Activated CD4-positive, alpha-beta T cell treated with anti-CD3 and anti-CD28 coated beads, Interleukin-2, amount 10 ng/mL, durations not matched to agents 7 days and 5 days (primary cell): ENCODE results near the gene NWD2. TPM values are rescaled to one million over a fixed set of nuclear protein-coding genes. Genes with fewer than 3 reads are reported as not detected.

ENCODE experiments used
- CTCF ChIA-PET: fragments of 350-600 bp; sonication (Branson Sonifier 250); formaldehyde crosslinking; loops from one replicate; lab custom pipeline; 2021; ENCODE audit warnings: antibody characterized with exemption; lab: Charles Lee
- POLR2A ChIA-PET: fragments of 350-600 bp; sonication (Branson Sonifier 250); formaldehyde crosslinking; loops from one replicate; lab custom pipeline; 2021; ENCODE audit warnings: antibody characterized with exemption; lab: Charles Lee
- DNase-seq: peaks from one replicate; pipeline ENCODE4 v3.0.0-alpha.2; 2020
- H3K27ac Mint-ChIP-seq: one replicate; pipeline ENCODE4 v1.8.0; 2021; ENCODE audit warnings: mild to moderate bottlenecking, moderate library complexity, mixed read lengths
- H3K27me3 Mint-ChIP-seq: one replicate; pipeline ENCODE4 v1.8.0; 2021; ENCODE audit warnings: mixed read lengths
- H3K36me3 Mint-ChIP-seq: one replicate; pipeline ENCODE4 v1.8.0; 2021; ENCODE audit warnings: low read depth, mixed read lengths
- H3K4me1 Mint-ChIP-seq: one replicate; pipeline ENCODE4 v1.8.0; 2021; ENCODE audit warnings: mixed read lengths
- H3K4me3 Mint-ChIP-seq: one replicate; pipeline ENCODE4 v1.8.0; 2021; ENCODE audit warnings: mild to moderate bottlenecking, moderate library complexity, mixed read lengths
- H3K9me3 Mint-ChIP-seq: one replicate; pipeline ENCODE4 v1.8.0; 2021; ENCODE audit warnings: mixed read lengths
- total RNA-seq, 2 experiments: library from RNA; stranded (reverse); gene quantifications; one replicate each; pipeline ENCODE4 v1.2.3, GENCODE V29; 2021

NWD2 gene
- total RNA-seq, 2 experiments from 2014 or later, result not detected

GRCh38 chr4:37471971-37472370 is 227.4 kb downstream of the NWD2 start:
- Mint-ChIP-seq H3K4me3 (no peak overlapping the region), H3K27ac (no peak overlapping the region), H3K4me1 (no peaks in the 10 kb centered on the region), H3K36me3 (no peaks in the 10 kb centered on the region), H3K9me3 (no peaks in the 10 kb centered on the region), H3K27me3 (peaks cover 37% of the 10 kb centered on the region)
- POLR2A ChIA-PET, result no interaction called here
- DNase-seq, result no peak
- CTCF ChIA-PET, result interaction anchor here (0.6 kb wide), 1 partner anchor 409 kb away, joined by 5 read pairs; no protein-coding TSS in a partner anchor

DNA sequence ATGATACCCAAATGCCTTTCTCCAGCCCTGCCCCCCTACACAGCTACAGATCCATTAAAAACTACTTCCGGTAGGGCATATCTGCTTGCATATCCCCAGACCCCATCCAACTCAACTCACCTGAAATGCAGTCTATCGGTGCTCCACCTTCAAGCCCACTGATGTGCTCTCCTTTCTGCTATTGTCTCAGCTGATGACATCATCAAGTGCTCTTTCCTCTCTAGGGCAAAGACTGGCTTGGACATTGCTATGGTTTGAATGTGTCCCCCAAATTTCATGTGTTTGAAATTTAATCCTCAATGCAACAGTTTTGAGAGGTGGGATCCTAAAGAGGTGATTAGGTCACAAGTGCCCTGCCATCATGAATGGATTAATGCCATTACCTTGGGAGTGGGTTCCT is 229.3 kb downstream of the NWD2 start:
- Mint-ChIP-seq H3K36me3 (no peaks in the 10 kb centered on the region), H3K4me1 (no peaks in the 10 kb centered on the region), H3K9me3 (no peaks in the 10 kb centered on the region), H3K27me3 (peaks cover 46% of the 10 kb centered on the region), H3K4me3 (no peak overlapping the region), H3K27ac (no peak overlapping the region)
- CTCF ChIA-PET, result interaction anchor here (0.6 kb wide), 1 partner anchor 268 kb away, joined by 3 read pairs; no protein-coding TSS in a partner anchor
- DNase-seq, result no peak
- POLR2A ChIA-PET, result no interaction called here

DNA sequence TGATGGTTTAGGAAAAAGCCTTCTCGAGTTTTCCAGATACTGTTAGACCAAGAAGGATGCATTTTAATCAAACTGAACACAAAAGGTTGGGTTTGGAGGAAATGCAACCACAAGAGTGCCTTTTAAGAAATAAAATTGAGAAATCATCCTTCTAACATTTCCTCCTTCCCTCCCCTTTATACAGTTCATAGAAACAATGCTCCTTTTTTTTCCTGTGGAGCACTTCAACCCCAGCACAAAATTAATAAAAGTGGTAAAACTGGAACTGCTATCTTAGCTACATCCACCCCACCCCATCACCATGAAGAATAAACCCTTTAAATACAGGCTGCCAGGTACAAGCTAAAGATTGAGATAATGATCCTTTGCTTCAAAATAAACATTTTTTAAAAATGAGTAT is 230.5 kb downstream of the NWD2 start:
- Mint-ChIP-seq H3K4me1 (no peaks in the 10 kb centered on the region), H3K27me3 (peaks cover 53% of the 10 kb centered on the region), H3K27ac (no peak overlapping the region), H3K9me3 (peaks cover 2% of the 10 kb centered on the region), H3K4me3 (no peak overlapping the region), H3K36me3 (no peaks in the 10 kb centered on the region)
- POLR2A ChIA-PET, result no interaction called here
- DNase-seq, result no peak
- CTCF ChIA-PET, result no interaction called here

DNA sequence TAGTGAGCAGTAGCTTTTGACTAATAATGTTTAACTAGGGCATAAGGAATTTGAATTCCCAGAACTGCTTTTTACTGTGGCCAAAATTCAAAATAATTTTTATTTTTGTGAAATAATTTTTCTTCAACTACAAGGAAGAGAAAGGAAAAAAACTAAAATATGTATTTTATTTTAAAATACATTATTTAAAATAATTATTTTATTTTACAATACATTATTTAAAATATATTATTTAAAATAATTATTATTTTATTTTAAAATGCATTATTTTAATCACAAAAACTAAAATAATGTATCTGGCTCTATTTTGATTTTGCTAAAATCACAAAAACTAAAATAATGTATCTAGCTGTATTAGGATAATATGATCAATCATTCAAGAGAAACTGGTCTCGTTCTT is 231.2 kb downstream of the NWD2 start:
- POLR2A ChIA-PET, result no interaction called here
- no peaks in the 10 kb centered on the region for H3K36me3 Mint-ChIP-seq
- no peaks in the 10 kb centered on the region for H3K4me1 Mint-ChIP-seq
- H3K27me3 Mint-ChIP-seq, result peaks cover 49% of the 10 kb centered on the region
- H3K27ac Mint-ChIP-seq, result no peak overlapping the region
- no peak for DNase-seq
- CTCF ChIA-PET, result no interaction called here
- H3K4me3 Mint-ChIP-seq, result no peak overlapping the region
- H3K9me3 Mint-ChIP-seq, result peaks cover 2% of the 10 kb centered on the region

- H3K4me1 Mint-ChIP-seq, result no peaks in the 10 kb centered on the region
- POLR2A ChIA-PET, result no interaction called here
- H3K27me3 Mint-ChIP-seq, result peaks cover 49% of the 10 kb centered on the region
- H3K36me3 Mint-ChIP-seq, result no peaks in the 10 kb centered on the region
- H3K4me3 Mint-ChIP-seq, result no peak overlapping the region
- CTCF ChIA-PET, result no interaction called here
- no peak overlapping the region for H3K27ac Mint-ChIP-seq
- peaks cover 2% of the 10 kb centered on the region for H3K9me3 Mint-ChIP-seq
- no peak for DNase-seq
These were observed 231.7 kb downstream of the NWD2 start for GRCh38 chr4:37476256-37476655.

GRCh38 chr4:37476691-37477090 is 232.1 kb downstream of the NWD2 start:
- Mint-ChIP-seq H3K27me3 (peaks cover 47% of the 10 kb centered on the region), H3K9me3 (peaks cover 5% of the 10 kb centered on the region), H3K36me3 (no peaks in the 10 kb centered on the region)

GRCh38 chr4:37477126-37477525 is 232.6 kb downstream of the NWD2 start:
- POLR2A ChIA-PET, result no interaction called here
- Mint-ChIP-seq H3K9me3 (peaks cover 8% of the 10 kb centered on the region), H3K36me3 (no peaks in the 10 kb centered on the region), H3K27me3 (peaks cover 43% of the 10 kb centered on the region), H3K27ac (no peak overlapping the region), H3K4me3 (no peak overlapping the region), H3K4me1 (peaks cover 2% of the 10 kb centered on the region)
- CTCF ChIA-PET, result no interaction called here
- DNase-seq, result no peak

More at GRCh38 chr4:37476691-37477090, 232.1 kb downstream of the NWD2 start:
- ChIA-PET CTCF (no interaction called here), POLR2A (no interaction called here)
- Mint-ChIP-seq H3K27ac (no peak overlapping the region), H3K4me1 (peaks cover 2% of the 10 kb centered on the region), H3K4me3 (no peak overlapping the region)
- DNase-seq, result no peak

DNA sequence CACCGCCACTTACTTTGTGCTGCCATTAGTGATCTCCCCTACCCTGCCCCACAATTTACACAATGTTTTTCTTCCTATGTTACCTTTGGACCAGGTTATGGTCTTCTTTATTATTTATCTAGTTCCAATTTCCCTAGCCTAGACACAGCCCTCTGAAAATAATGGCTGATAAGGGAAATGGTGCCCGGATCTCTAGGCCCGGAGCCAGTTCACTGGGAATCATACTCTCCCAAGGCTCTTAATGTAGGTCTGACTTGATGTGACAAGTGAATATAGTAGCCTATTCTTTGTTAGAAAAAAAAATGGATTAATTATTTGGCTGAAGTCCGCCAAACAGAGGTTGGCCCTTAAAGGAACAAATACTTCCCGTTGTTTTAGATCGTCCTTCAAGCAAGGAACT is 233.6 kb downstream of the NWD2 start:
- H3K4me1 Mint-ChIP-seq, result peaks cover 2% of the 10 kb centered on the region
- H3K4me3 Mint-ChIP-seq, result no peak overlapping the region
- peaks cover 37% of the 10 kb centered on the region for H3K27me3 Mint-ChIP-seq
- ChIA-PET POLR2A (no interaction called here), CTCF (no interaction called here)
- H3K27ac Mint-ChIP-seq, result no peak overlapping the region
- no peaks in the 10 kb centered on the region for H3K36me3 Mint-ChIP-seq
- peaks cover 8% of the 10 kb centered on the region for H3K9me3 Mint-ChIP-seq
- DNase-seq, result no peak

- Mint-ChIP-seq H3K27ac (no peak overlapping the region), H3K36me3 (no peaks in the 10 kb centered on the region), H3K27me3 (peaks cover 23% of the 10 kb centered on the region), H3K9me3 (peaks cover 8% of the 10 kb centered on the region), H3K4me1 (peaks cover 2% of the 10 kb centered on the region), H3K4me3 (no peak overlapping the region)
- DNase-seq, result no peak
- ChIA-PET CTCF (no interaction called here), POLR2A (no interaction called here)
These were observed 236.0 kb downstream of the NWD2 start for GRCh38 chr4:37480509-37480908.

GRCh38 chr4:37481547-37482122 is 237.1 kb downstream of the NWD2 start:
- Mint-ChIP-seq H3K27me3 (peaks cover 18% of the 10 kb centered on the region), H3K27ac (no peak overlapping the region), H3K4me3 (no peak overlapping the region), H3K4me1 (peaks cover 2% of the 10 kb centered on the region), H3K9me3 (peaks cover 8% of the 10 kb centered on the region), H3K36me3 (no peaks in the 10 kb centered on the region)
- DNase-seq, result no peak
- CTCF ChIA-PET, result no interaction called here
- POLR2A ChIA-PET, result no interaction called here

- Mint-ChIP-seq H3K4me1 (peaks cover 2% of the 10 kb centered on the region), H3K4me3 (no peak overlapping the region), H3K27me3 (peaks cover 13% of the 10 kb centered on the region), H3K27ac (no peak overlapping the region), H3K9me3 (peaks cover 8% of the 10 kb centered on the region), H3K36me3 (no peaks in the 10 kb centered on the region)
- no peak for DNase-seq
- POLR2A ChIA-PET, result no interaction called here
- CTCF ChIA-PET, result no interaction called here
These were observed 237.8 kb downstream of the NWD2 start for GRCh38 chr4:37482236-37482913.

DNA sequence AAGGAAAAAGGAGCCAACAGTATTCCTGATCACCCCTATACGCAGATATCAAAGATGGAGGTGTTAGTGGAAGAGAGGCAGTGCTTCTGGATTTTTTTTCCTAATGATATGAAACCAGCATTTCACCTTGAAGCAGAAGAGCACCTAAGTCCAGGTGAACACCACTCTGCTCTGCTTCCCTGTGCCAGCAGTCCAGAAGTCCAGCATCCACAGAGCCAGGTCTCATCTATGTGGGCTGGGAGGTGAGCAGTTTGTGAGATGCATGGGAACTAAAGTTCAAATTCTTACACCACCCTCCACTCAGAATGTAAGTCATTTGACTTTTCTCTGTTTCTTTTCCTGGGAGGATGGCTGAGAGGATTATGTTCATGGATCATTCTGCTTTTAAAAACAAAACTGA is 239.1 kb downstream of the NWD2 start:
- no peaks in the 10 kb centered on the region for H3K36me3 Mint-ChIP-seq
- ChIA-PET POLR2A (no interaction called here), CTCF (no interaction called here)
- no peak overlapping the region for H3K27ac Mint-ChIP-seq
- H3K9me3 Mint-ChIP-seq, result peaks cover 8% of the 10 kb centered on the region
- no peak for DNase-seq
- peaks cover 10% of the 10 kb centered on the region for H3K27me3 Mint-ChIP-seq
- H3K4me1 Mint-ChIP-seq, result peaks cover 2% of the 10 kb centered on the region
- H3K4me3 Mint-ChIP-seq, result no peak overlapping the region

- CTCF ChIA-PET, result no interaction called here
- Mint-ChIP-seq H3K27ac (no peak overlapping the region), H3K36me3 (no peaks in the 10 kb centered on the region), H3K4me1 (peaks cover 2% of the 10 kb centered on the region), H3K27me3 (peaks cover 3% of the 10 kb centered on the region), H3K9me3 (peaks cover 6% of the 10 kb centered on the region), H3K4me3 (no peak overlapping the region)
- POLR2A ChIA-PET, result no interaction called here
- DNase-seq, result no peak
These were observed 241.6 kb downstream of the NWD2 start for GRCh38 chr4:37486166-37486565.

DNA sequence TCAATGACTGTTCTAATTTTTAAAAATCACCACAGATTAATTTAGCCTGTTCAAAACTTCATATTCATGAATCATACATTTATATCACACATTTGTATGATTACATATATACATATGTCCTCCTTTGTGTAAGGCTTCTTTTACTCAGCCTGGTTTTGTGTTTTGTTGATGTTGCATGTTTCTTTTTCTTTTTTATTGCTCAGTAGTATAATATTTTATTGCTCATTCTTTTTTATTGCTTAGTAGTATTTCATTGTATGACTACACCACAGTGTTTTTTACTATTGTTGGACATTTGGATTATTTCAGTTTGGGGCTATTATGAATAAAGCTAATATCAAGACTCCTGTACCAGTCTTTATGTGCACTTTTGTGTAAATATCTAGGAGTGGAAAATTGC is 243.1 kb downstream of the NWD2 start:
- ChIA-PET CTCF (no interaction called here), POLR2A (no interaction called here)
- Mint-ChIP-seq H3K27me3 (peaks cover 3% of the 10 kb centered on the region), H3K27ac (no peak overlapping the region), H3K4me1 (no peaks in the 10 kb centered on the region), H3K36me3 (no peaks in the 10 kb centered on the region), H3K4me3 (no peak overlapping the region), H3K9me3 (no peaks in the 10 kb centered on the region)
- no peak for DNase-seq
